Activated naive CD8-positive, alpha-beta T cell treated with anti-CD3 and anti-CD28 coated beads, Interleukin-2, amount 10 ng/mL, durations not matched to agents 7 days and 5 days (primary cell): ENCODE data around the gene SLC26A8. TPM values are rescaled to one million over a fixed set of nuclear protein-coding genes. Genes with fewer than 3 reads are reported as not detected.
"Not testable (repeated sequence)": the region's sequence is repeated elsewhere in the genome, so short reads cannot be mapped to it uniquely, and the experiment has no call there.

Experiments
- ATAC-seq: fragments of 150-1000 bp; cut with Tn5 transposase; one replicate; pipeline ENCODE4 v1.10.0; 2021; ENCODE audit warnings: low read depth, moderate library complexity
- POLR2A ChIA-PET: fragments of 350-600 bp; sonication (Branson Sonifier 250); formaldehyde crosslinking; loops from one replicate; lab custom pipeline; 2021; ENCODE audit warnings: antibody characterized with exemption; lab: Charles Lee
- DNase-seq: peaks from one replicate; pipeline ENCODE4 v3.0.0; 2021
- H3K27ac Mint-ChIP-seq: one replicate; pipeline ENCODE4 v1.8.0; 2022; ENCODE audit warnings: mild to moderate bottlenecking, mixed read lengths
- H3K27me3 Mint-ChIP-seq: one replicate; pipeline ENCODE4 v1.8.0; 2022; ENCODE audit warnings: mild to moderate bottlenecking, moderate library complexity, mixed read lengths
- H3K36me3 Mint-ChIP-seq: one replicate; pipeline ENCODE4 v1.8.0; 2021; ENCODE audit warnings: mild to moderate bottlenecking, mixed read lengths
- H3K4me1 Mint-ChIP-seq: one replicate; pipeline ENCODE4 v1.8.0; 2021; ENCODE audit warnings: mixed read lengths
- H3K4me3 Mint-ChIP-seq: one replicate; pipeline ENCODE4 v1.8.0; 2022; ENCODE audit warnings: mild to moderate bottlenecking, moderate library complexity, mixed read lengths
- H3K9me3 Mint-ChIP-seq: one replicate; pipeline ENCODE4 v1.8.0; 2021; ENCODE audit warnings: mixed read lengths
- total RNA-seq, 2 experiments: library from RNA; stranded (reverse); gene quantifications; one replicate each; pipeline ENCODE4 v1.2.3, GENCODE V29; 2021

The SLC26A8 gene
- total RNA-seq, 2 experiments from 2014 or later = not detected

DNA sequence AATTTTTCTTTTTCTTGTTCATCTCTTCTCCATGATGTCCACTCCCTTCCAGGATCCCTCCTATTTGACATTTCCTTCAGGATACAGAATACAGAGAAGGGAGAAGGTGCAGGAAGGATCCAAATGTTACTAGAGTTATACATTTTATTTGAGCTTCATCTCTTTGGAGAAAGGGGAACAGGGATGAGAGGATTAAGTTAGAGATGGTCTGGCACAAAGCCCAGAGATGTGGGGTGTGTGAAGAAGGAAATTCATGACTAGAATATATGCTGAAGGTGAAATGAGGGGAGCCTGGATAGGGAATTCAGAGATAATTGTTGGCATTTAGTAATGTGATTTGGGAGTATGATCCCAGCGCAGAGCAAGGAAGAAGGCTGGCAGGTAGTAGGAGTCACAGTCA is 81.1 kb downstream of the SLC26A8 start:
- H3K4me1 Mint-ChIP-seq = no peaks in the 10 kb centered on the region
- H3K36me3 Mint-ChIP-seq = no peaks in the 10 kb centered on the region
- H3K9me3 Mint-ChIP-seq = peaks cover 4% of the 10 kb centered on the region
- no peak for DNase-seq
- H3K4me3 Mint-ChIP-seq = no peak overlapping the region
- H3K27me3 Mint-ChIP-seq = peaks cover 5% of the 10 kb centered on the region
- no peak overlapping the region for H3K27ac Mint-ChIP-seq
- no peak for ATAC-seq
- POLR2A ChIA-PET = no interaction called here

DNA sequence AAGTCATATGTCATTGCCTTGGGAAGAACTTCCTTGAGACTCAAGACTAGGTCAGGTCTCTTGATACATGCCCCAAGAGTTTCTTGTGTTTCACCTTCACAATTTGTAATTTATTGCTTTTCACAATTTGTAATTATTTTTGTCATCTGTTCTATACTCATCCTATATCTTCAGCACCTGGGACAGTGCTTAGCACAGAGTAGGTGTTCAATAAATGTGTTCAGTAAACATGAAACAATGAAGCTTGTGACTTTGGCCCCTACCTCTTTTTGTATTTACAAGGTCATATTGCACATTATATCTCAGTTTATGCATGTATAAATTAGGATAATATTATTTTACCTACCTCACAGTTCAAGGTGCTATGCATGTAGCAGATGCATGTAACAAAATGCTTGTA is 82.1 kb downstream of the SLC26A8 start:
- no peak overlapping the region for H3K27ac Mint-ChIP-seq
- DNase-seq (no peak), ATAC-seq (no peak)
- no peaks in the 10 kb centered on the region for H3K4me1 Mint-ChIP-seq
- H3K36me3 Mint-ChIP-seq = no peaks in the 10 kb centered on the region
- POLR2A ChIA-PET = no interaction called here
- H3K4me3 Mint-ChIP-seq = no peak overlapping the region
- H3K27me3 Mint-ChIP-seq = peaks cover 5% of the 10 kb centered on the region
- H3K9me3 Mint-ChIP-seq = peaks cover 4% of the 10 kb centered on the region

DNA sequence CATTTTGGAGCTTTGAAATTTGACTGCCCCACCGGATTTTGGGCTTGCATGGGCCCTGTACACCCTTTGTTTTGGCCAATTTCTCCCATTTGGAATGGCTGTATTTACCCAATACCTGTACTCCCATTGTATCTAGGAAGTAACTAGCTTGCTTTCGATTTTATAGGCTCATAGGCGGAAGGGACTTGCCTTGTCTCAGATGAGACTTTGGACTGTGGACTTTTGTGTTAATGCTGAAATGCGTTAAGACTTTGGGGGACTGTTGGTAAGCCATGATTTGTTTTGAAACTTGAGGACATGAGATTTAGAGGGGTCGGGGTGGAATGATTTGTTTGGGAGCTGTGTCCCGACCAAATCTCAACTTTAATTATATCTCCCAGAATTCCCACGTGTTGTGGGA is 83.3 kb downstream of the SLC26A8 start:
- not testable (repeated sequence) for H3K4me1 Mint-ChIP-seq, ATAC-seq

DNA sequence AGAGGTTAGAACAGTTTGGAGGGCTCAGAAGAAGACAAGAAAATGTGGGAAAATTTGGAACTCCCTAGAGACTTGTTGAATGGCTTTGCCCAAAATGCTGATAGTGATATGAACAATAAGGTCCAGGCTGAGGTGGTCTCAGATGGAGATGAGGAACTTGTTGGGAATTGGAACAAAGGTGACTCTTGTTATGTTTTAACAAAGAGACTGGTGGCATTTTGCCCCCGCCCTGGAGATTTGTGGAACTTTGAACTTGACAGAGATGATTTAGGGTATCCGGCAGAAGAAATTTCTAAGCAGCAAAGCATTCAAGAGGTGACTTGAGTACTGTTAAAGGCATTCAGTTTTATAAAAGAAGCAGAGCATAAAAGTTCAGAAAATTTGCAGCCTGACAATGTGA is 84.4 kb downstream of the SLC26A8 start:
- H3K4me1 Mint-ChIP-seq, POLR2A ChIA-PET, DNase-seq, H3K9me3 Mint-ChIP-seq, H3K36me3 Mint-ChIP-seq, H3K27ac Mint-ChIP-seq, H3K4me3 Mint-ChIP-seq, ATAC-seq: not testable (repeated sequence)
- H3K27me3 Mint-ChIP-seq = peaks cover 12% of the 10 kb centered on the region

More for the DNA sequence above, 83.3 kb downstream of the SLC26A8 start:
- H3K36me3 Mint-ChIP-seq, H3K9me3 Mint-ChIP-seq, H3K27ac Mint-ChIP-seq, H3K27me3 Mint-ChIP-seq, H3K4me3 Mint-ChIP-seq, DNase-seq, POLR2A ChIA-PET: not testable (repeated sequence)

DNA sequence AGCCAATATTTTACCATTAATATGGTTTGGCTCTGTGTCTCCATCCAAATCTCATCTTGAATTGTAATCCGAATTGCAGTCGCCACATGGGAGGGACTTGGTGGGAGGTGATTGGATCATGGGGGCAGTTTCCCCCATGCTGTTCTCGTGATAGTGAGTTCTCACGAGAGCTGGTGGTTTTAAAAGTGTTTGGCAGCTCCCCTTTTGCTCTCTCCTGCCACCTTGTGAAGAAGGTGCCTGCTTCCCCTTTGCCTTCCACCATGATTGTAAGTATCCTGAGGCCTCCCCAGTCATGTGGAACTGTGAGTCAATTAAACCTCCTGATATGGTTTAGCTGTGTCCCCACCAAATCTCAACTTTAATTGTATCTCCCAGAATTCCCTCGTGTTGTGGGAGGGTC is 85.2 kb downstream of the SLC26A8 start:
- peaks cover 14% of the 10 kb centered on the region for H3K27me3 Mint-ChIP-seq
- DNase-seq, H3K4me1 Mint-ChIP-seq, H3K9me3 Mint-ChIP-seq, ATAC-seq, H3K4me3 Mint-ChIP-seq, POLR2A ChIA-PET, H3K36me3 Mint-ChIP-seq, H3K27ac Mint-ChIP-seq: not testable (repeated sequence)

DNA sequence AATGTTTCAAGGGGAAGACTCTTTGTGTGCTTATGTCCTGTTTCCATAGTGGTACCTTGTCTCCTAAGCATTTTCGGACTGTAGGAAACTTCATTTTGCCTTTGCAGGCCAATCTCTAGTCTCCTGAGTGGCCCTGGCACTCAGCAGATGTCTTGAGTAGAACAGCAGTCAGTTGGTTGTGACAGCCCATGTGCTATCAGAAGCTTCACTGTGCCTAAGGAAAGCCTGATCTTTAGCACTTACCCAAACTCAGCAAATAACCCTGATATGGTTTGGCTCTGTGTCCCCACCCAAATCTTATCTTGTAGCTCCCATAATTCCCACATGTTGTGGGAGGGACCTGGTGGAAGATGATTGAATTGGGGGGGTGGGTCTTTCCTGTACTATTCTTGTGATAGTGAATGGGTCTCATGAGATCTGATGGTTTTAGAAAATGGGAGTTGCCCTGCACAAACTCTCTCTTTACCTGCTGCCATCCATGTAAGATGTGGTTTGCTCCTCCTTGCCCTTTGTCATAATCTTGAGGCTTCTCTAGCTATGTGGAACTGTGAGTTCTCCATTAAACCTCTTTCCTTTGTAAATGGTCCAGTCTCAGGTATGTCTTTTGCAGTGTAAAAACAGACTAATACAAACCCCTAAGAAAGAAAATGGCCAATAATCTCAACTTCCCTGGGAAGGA is 87.6 kb downstream of the SLC26A8 start:
- Mint-ChIP-seq H3K36me3 (peaks cover 6% of the 10 kb centered on the region), H3K4me3 (no peak overlapping the region), H3K9me3 (peaks cover 7% of the 10 kb centered on the region), H3K4me1 (peaks cover 2% of the 10 kb centered on the region), H3K27me3 (peaks cover 12% of the 10 kb centered on the region), H3K27ac (no peak overlapping the region)
- ATAC-seq = no peak
- POLR2A ChIA-PET = interaction anchor here (0.7 kb wide), 1 partner anchor 16 kb away, joined by 3 read pairs; no protein-coding TSS in a partner anchor
- no peak for DNase-seq

DNA sequence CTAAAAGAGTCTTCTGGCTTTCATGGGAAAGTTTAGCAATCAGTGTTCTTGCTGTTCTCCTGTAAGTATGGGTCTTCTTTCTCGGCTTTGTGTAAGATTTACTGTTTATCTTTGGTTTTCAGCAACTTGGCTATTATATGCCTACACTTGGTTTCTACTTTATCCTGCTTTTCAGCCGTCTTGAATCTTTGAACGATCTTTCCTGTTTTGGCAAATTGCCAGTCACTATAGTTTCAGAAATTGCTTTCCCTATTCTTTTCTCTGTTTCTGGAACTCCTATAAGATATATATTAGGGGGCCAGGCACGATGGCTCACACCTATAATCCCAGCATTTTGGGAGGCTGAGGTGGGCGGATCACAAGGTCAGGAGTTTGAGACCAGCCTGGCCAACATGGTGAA is 89.0 kb downstream of the SLC26A8 start:
- Mint-ChIP-seq H3K9me3 (peaks cover 3% of the 10 kb centered on the region), H3K36me3 (peaks cover 6% of the 10 kb centered on the region), H3K4me3 (no peak overlapping the region), H3K27ac (no peak overlapping the region), H3K27me3 (peaks cover 12% of the 10 kb centered on the region), H3K4me1 (peaks cover 2% of the 10 kb centered on the region)
- no peak for ATAC-seq
- POLR2A ChIA-PET = no interaction called here
- no peak for DNase-seq

DNA sequence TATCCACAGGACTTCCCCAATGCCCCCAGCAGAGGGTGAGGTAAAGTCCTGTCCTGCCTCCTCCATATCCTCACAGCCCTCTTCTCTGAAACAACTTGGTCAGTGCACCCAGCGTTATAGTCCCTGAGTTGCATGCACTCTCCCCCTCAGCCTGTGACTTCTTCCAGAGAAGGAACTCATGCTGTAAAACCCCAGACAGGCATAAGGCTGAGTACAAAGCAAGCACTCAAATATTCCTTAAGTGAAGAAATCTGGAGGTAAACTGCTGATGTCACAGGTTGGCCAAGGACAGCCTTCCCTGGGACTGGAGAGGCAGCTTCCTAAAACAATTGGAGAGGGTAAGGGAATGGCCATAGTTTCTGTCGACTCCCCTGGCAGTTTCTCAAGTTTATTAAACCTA is 90.6 kb downstream of the SLC26A8 start:
- Mint-ChIP-seq H3K27ac (no peak overlapping the region), H3K9me3 (peaks cover 3% of the 10 kb centered on the region), H3K4me1 (peaks cover 2% of the 10 kb centered on the region), H3K36me3 (peaks cover 6% of the 10 kb centered on the region), H3K4me3 (no peak overlapping the region), H3K27me3 (peaks cover 12% of the 10 kb centered on the region)
- no peak for ATAC-seq
- POLR2A ChIA-PET = no interaction called here
- DNase-seq = no peak

DNA sequence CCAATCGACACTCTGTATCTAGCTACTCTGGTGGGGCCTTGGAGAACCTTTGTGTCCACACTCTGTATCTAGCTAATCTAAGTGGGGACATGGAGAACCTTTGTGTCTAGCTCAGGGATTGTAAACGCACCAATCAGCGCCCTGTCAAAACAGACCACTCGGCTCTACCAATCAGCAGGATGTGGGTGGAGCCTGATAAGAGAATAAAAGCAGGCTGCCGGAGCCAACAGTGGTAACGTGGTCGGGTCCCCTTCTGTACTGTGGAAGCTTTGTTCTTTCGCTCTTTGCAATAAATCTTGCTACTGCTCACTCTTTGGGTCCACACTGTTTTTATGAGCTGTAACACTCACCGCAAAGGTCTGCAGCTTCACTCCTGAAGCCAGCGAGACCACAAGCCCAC is 92.6 kb downstream of the SLC26A8 start:
- H3K27ac Mint-ChIP-seq, H3K9me3 Mint-ChIP-seq, POLR2A ChIA-PET, H3K4me1 Mint-ChIP-seq, H3K36me3 Mint-ChIP-seq, ATAC-seq, DNase-seq: not testable (repeated sequence)
- H3K4me3 Mint-ChIP-seq = peak overlapping the region; percentile 56
- H3K27me3 Mint-ChIP-seq = peaks cover 10% of the 10 kb centered on the region

DNA sequence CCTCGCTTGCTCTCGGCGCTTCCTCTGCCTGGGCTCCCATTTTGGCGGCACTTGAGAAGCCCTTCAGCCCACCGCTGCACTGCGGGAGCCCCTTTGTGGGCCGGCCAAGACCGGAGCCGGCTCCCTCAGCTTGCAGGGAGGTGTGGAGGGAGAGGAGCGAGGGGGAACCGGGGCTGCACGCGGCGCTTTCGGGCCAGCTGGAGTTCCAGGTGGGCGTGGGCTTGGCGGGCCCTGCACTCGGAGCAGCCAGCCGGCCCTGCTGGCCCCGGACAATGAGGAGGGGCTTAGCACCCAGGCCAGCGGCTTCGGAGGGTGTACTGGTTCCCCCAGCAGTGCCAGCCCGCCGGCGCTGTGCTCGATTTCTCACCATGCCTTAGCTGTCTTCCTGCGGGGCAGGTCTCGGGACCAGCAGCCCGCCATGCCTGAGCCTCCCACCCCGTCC is 93.3 kb downstream of the SLC26A8 start:
- DNase-seq = no peak
- H3K36me3 Mint-ChIP-seq = peaks cover 3% of the 10 kb centered on the region
- no peaks in the 10 kb centered on the region for H3K9me3 Mint-ChIP-seq
- no peak overlapping the region for H3K27ac Mint-ChIP-seq
- POLR2A ChIA-PET = no interaction called here
- peaks cover 2% of the 10 kb centered on the region for H3K4me1 Mint-ChIP-seq
- ATAC-seq = no peak
- peaks cover 9% of the 10 kb centered on the region for H3K27me3 Mint-ChIP-seq
- H3K4me3 Mint-ChIP-seq = no peak overlapping the region

DNA sequence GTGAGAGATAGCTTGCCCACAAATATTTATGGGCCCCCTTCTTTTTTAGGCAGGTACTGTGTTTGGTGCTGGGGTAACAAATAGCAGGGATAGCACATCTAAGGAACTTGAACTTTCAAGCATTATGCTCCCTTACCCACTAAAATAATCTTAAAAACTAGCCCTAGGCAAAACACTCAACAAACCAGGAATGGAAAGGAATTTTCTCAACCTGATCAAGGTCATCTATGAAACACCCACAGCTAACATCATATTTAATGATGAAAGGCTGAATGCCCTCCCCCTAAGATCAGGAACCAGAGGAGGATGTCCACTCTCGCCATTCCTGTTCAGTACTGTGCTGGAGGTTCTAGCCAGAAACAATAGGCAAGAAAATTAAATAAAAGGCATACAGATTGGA is 94.8 kb downstream of the SLC26A8 start:
- POLR2A ChIA-PET = no interaction called here
- DNase-seq (no peak), ATAC-seq (no peak)
- Mint-ChIP-seq H3K36me3 (peaks cover 3% of the 10 kb centered on the region), H3K4me1 (peaks cover 2% of the 10 kb centered on the region), H3K27ac (no peak overlapping the region), H3K27me3 (peaks cover 1% of the 10 kb centered on the region), H3K4me3 (no peak overlapping the region), H3K9me3 (no peaks in the 10 kb centered on the region)

DNA sequence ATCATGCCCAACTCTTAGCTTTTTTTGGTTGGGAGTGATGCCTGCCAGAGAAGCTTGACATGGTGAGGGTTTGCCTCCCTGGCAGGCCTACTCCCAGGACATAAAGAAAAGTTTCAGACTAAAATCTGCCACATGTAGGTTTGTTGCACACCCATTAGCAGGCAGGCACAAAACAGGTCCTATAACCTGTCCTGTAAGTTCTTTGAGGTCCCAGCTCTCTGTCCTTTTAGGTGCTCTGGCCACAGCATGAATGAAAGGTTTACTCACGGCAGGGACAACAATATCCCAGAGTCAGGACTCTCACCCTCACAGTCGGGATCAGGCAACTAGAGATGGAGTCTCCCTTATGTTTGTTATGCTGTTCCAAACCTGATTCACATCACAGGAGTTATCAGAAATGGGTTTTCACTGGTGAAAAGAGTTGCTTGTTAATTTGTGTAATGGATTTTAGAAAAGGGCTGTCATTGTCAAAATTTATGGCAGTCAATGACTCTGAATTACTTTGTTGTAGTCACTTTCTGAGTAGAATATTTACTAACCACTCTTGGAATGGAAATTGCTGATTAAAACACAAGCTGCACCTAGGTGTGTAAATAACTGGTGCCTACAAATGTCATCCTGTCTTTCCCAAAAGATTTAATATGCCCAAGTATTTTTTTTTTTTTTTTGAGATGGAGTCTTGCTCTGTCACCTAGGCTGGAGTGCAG is 97.8 kb downstream of the SLC26A8 start:
- no peak for ATAC-seq
- H3K4me3 Mint-ChIP-seq = no peak overlapping the region
- no peaks in the 10 kb centered on the region for H3K27me3 Mint-ChIP-seq
- no peaks in the 10 kb centered on the region for H3K9me3 Mint-ChIP-seq
- POLR2A ChIA-PET = no interaction called here
- no peak overlapping the region for H3K27ac Mint-ChIP-seq
- peaks cover 10% of the 10 kb centered on the region for H3K4me1 Mint-ChIP-seq
- no peak for DNase-seq
- H3K36me3 Mint-ChIP-seq = no peaks in the 10 kb centered on the region

DNA sequence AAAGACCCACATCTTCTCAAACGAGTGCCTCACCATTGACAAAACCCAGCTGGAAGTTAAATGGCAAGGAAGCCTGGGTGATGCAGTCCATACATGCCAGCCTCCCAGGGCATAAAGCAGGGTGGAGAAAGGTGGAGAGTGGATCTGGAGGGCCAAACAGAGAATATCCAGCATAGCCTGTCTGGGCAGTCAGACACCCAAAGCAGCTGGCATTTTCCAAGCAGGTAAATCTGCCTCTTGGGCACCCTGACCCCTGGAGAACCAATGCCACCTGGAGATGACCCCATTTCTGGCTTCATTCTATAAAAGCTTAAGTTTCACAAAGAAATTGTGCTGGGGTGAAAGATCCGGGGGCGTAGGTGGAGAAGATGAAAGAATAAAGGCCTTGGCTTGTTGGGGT is 98.5 kb downstream of the SLC26A8 start:
- ATAC-seq (no peak), DNase-seq (no peak)
- H3K4me3 Mint-ChIP-seq = no peak overlapping the region
- H3K4me1 Mint-ChIP-seq = peaks cover 12% of the 10 kb centered on the region
- H3K36me3 Mint-ChIP-seq = no peaks in the 10 kb centered on the region
- POLR2A ChIA-PET = interaction anchor here (0.5 kb wide), 1 partner anchor 40 kb away, joined by 3 read pairs; no protein-coding TSS in a partner anchor
- no peak overlapping the region for H3K27ac Mint-ChIP-seq
- H3K9me3 Mint-ChIP-seq = no peaks in the 10 kb centered on the region
- no peaks in the 10 kb centered on the region for H3K27me3 Mint-ChIP-seq

DNA sequence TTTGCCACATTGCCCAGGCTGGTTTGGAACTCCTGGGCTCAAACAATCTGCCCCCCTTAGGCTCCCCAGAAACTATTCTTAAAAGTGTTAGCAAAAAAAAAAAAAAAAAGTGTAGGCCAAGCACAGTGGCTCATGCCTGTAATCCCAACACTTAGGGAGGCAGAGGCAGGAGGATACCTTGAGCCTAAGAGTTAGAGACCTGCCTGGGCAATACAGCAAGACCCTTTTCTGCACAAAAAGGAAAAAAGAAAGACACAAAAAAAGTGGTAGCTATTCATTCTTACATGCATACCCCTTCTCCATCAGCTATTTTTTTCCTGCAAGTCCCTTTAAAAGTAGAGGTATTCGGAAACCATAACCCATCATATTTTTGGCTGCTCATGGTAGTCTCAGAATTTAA is 100.3 kb downstream of the SLC26A8 start:
- Mint-ChIP-seq H3K36me3 (peaks cover 2% of the 10 kb centered on the region), H3K4me3 (no peak overlapping the region), H3K9me3 (no peaks in the 10 kb centered on the region), H3K4me1 (peaks cover 17% of the 10 kb centered on the region), H3K27me3 (no peaks in the 10 kb centered on the region), H3K27ac (no peak overlapping the region)
- no peak for ATAC-seq
- POLR2A ChIA-PET = interaction anchor here (0.7 kb wide), 1 partner anchor 203 kb away, joined by 3 read pairs; no protein-coding TSS in a partner anchor
- DNase-seq = no peak
